ENCODE measurements around the gene PTPRG. TPM values are rescaled to one million over a fixed set of nuclear protein-coding genes. Genes with fewer than 3 reads are reported as not detected.

The PTPRG gene
- total and polyA plus RNA-seq, 2 experiments from 2014 or later: 24.4 to 131 TPM

DNA sequence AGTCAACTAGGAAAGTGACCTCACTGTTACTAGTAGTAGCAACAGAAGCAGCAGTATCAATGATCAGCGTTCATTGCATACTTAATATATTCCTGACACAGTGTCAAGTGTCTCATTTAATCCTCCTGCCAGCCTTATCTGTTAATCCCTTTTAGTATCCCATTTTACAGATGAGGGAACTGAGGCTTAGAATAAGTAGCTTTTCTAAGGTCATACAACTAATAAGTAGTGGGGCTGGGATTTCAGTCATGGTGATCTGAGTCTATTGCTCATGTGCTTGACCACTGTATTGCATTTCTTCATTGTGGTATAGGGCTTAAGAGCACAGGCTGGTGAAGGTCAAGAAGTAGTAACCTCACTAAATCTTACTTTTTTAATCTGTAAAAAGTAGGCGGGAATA lies 233.6 kb downstream of the PTPRG start:
- peaks cover 24% of the 10 kb centered on the region; the same call in 1 of the 2 replicates for H4K20me1 ChIP-seq (replicated peaks; ENCODE audit: insufficient read depth)
- H2AFZ ChIP-seq: no peak overlapping the region
- no peaks in the 10 kb centered on the region for H3K36me3 Mint-ChIP-seq (ENCODE audit: low read depth)

More for the DNA sequence above, 233.6 kb downstream of the PTPRG start:
- ATAC-seq: no peak
- Histone ChIP-seq H3K27me3 (ENCODE audit: insufficient read depth) (no peaks in the 10 kb centered on the region), H3K4me1 (ENCODE audit: insufficient read depth) (peaks cover 25% of the 10 kb centered on the region), H3K27ac (ENCODE audit: low read depth) (no peak overlapping the region), H3K4me2 (no peak overlapping the region), H3F3A (replicated peaks; ENCODE audit: low read depth) (no peaks in the 10 kb centered on the region), H3K9me2 (ENCODE audit: insufficient read depth) (no peaks in the 10 kb centered on the region), H3K4me3 (no peak overlapping the region), H3K36me3 (ENCODE audit: insufficient read depth) (no peaks in the 10 kb centered on the region), H3K79me2 (replicated peaks; ENCODE audit: insufficient read depth) (peaks cover 100% of the 10 kb centered on the region)
- no peak for DNase-seq (ENCODE audit: low spot score)
- Mint-ChIP-seq H3K4me1 (peaks cover 46% of the 10 kb centered on the region), H3K4me3 (no peak overlapping the region), H3K27ac (no peak overlapping the region), H3K27me3 (ENCODE audit: insufficient read depth, low read depth, poor library complexity) (peaks cover 2% of the 10 kb centered on the region), H3K9me3 (no peaks in the 10 kb centered on the region)
- TF ChIP-seq, protein P1, sequence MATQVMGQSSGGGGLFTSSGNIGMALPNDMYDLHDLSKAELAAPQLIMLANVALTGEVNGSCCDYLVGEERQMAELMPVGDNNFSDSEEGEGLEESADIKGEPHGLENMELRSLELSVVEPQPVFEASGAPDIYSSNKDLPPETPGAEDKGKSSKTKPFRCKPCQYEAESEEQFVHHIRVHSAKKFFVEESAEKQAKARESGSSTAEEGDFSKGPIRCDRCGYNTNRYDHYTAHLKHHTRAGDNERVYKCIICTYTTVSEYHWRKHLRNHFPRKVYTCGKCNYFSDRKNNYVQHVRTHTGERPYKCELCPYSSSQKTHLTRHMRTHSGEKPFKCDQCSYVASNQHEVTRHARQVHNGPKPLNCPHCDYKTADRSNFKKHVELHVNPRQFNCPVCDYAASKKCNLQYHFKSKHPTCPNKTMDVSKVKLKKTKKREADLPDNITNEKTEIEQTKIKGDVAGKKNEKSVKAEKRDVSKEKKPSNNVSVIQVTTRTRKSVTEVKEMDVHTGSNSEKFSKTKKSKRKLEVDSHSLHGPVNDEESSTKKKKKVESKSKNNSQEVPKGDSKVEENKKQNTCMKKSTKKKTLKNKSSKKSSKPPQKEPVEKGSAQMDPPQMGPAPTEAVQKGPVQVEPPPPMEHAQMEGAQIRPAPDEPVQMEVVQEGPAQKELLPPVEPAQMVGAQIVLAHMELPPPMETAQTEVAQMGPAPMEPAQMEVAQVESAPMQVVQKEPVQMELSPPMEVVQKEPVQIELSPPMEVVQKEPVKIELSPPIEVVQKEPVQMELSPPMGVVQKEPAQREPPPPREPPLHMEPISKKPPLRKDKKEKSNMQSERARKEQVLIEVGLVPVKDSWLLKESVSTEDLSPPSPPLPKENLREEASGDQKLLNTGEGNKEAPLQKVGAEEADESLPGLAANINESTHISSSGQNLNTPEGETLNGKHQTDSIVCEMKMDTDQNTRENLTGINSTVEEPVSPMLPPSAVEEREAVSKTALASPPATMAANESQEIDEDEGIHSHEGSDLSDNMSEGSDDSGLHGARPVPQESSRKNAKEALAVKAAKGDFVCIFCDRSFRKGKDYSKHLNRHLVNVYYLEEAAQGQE (IDR thresholded peaks at IDR 0.05; ENCODE audit: unreplicated experiment): no peak
- TF ChIP-seq CTCF (conservative IDR thresholded peaks at IDR 0.05; ENCODE audit: low read depth in 2 of 2) (no peak), NANOG (IDR thresholded peaks at IDR 0.05; ENCODE audit: borderline replicate concordance) (no peak), ZNF114 (CRISPR knock-in tag; IDR thresholded peaks at IDR 0.05) (no peak), EZH2 (IDR thresholded peaks at IDR 0.05; ENCODE audit: low read depth, unreplicated experiment) (no peak), POLR2AphosphoS5 (IDR thresholded peaks at IDR 0.05; ENCODE audit: low read depth) (no peak), CREB1 (CRISPR knock-in tag; IDR thresholded peaks at IDR 0.05; ENCODE audit: low read depth) (no peak), STAT1 (IDR thresholded peaks at IDR 0.05; ENCODE audit: unreplicated experiment) (no peak), ZNF462 (CRISPR knock-in tag; IDR thresholded peaks at IDR 0.05) (no peak)

All from GM23338 (cell line).